ENCODE results near the gene SLC22A1.

- TF ChIP-seq POLR2AphosphoS5 (IDR thresholded peaks at IDR 0.05; ENCODE audit: borderline replicate concordance, low read depth, low read length) (no peak), EZH2 (IDR thresholded peaks at IDR 0.05) (no peak), FOXP2 (optimal IDR thresholded peaks at IDR 0.05; ENCODE audit: control extremely low read depth, extremely low read length, insufficient read depth) (no peak)
These were observed 76.0 kb downstream of the SLC22A1 start for GRCh38 chr6:160197662-160198061.

Measured in SK-N-MC (cell line).